B cell (primary cell): ENCODE results near the gene CFAP61. TPM values are rescaled to one million over a fixed set of nuclear protein-coding genes. Genes with fewer than 3 reads are reported as not detected.

Source experiments
- ATAC-seq: fragments of 200-7000 bp; cut with Tn5 transposase; one replicate; pipeline ENCODE4 v1.10.0; 2021; ENCODE audit warnings: low read depth, mild to moderate bottlenecking, moderate number of reproducible peaks, moderate library complexity
- CTCF ChIA-PET: fragments of 350-600 bp; sonication (Branson Sonifier 250); formaldehyde crosslinking; loops from one replicate; lab custom pipeline; 2021; ENCODE audit warnings: antibody characterized with exemption, inconsistent platforms; lab: Charles Lee
- POLR2A ChIA-PET: fragments of 350-600 bp; sonication (Branson Sonifier 250); formaldehyde crosslinking; loops from one replicate; lab custom pipeline; 2021; ENCODE audit warnings: antibody characterized with exemption; lab: Charles Lee
- DNase-seq: peaks from one replicate; pipeline ENCODE4 v3.0.0; 2013
- H2AFZ ChIP-seq: 2 replicates; pipeline ENCODE4 v1.6.1; 2012; ENCODE audit warnings: mild to moderate bottlenecking, low read depth, low read length; ENCODE audit not compliant: insufficient read depth, poor library complexity, severe bottlenecking
- H3K27ac ChIP-seq, 2 donors: 1 replicate in 1 of 2; 2 replicates in 1 of 2; pipeline ENCODE4 v1.5.1; 2012 to 2013; ENCODE audit warnings: low read length in 2 of 2, mild to moderate bottlenecking in 2 of 2, moderate library complexity in 1 of 2
- H3K27me3 ChIP-seq, 4 experiments: fragments of 200-600 bp in 1 of 4; sonication (generic) in 1 of 4; replicated peaks in 1 of 4; 1 replicate in 2 of 4; 2 replicates in 2 of 4; pipeline versions ENCODE4 v1.6.1 to v1.7.0; 2013 to 2016; ENCODE audit warnings: low read length in 3 of 4, mild to moderate bottlenecking in 2 of 4, mixed read lengths in 1 of 4, moderate library complexity in 1 of 4; ENCODE audit not compliant: insufficient read depth in 4 of 4, control insufficient read depth in 3 of 4; ENCODE audit errors: control extremely low read depth in 1 of 4
- H3K36me3 ChIP-seq, 2 experiments: replicated peaks in 1 of 2; 1 replicate in 1 of 2; 2 replicates in 1 of 2; pipeline versions ENCODE4 v1.6.1 to v1.7.1; 2013; ENCODE audit warnings: low read length in 1 of 2; ENCODE audit not compliant: insufficient read depth in 2 of 2, control insufficient read depth in 1 of 2; ENCODE audit errors: control extremely low read depth in 1 of 2, extremely low read depth in 1 of 2
- H3K4me1 ChIP-seq, 2 donors: fragments of 200-600 bp in 1 of 2; sonication (generic) in 1 of 2; 1 replicate in 1 of 2; 2 replicates in 1 of 2; pipeline versions ENCODE4 v1.5.1 to v1.6.1; 2013 to 2017; ENCODE audit warnings: low read length in 2 of 2; ENCODE audit not compliant: control insufficient read depth in 2 of 2, insufficient read depth in 2 of 2
- H3K4me2 ChIP-seq: replicated peaks from 2 replicates; pipeline ENCODE3; 2012; ENCODE audit warnings: mild to moderate bottlenecking, low read depth, low read length; ENCODE audit not compliant: poor library complexity, severe bottlenecking
- H3K4me3 ChIP-seq, 5 experiments: fragments of 200-600 bp in 1 of 5; sonication (generic) in 1 of 5; 1 replicate in 3 of 5; 2 replicates in 2 of 5; pipeline versions ENCODE4 v1.5.1 to v1.7.0; 2011 to 2016; ENCODE audit warnings: low read length in 4 of 5, mild to moderate bottlenecking in 4 of 5, low read depth in 2 of 5, control low read depth in 1 of 5, moderate library complexity in 1 of 5; ENCODE audit not compliant: insufficient read depth in 1 of 5; ENCODE audit errors: control extremely low read depth in 1 of 5, extremely low read depth in 1 of 5
- H3K79me2 ChIP-seq: fragments of 200-600 bp; sonication (generic); one replicate; pipeline ENCODE4 v1.6.0; 2016; ENCODE audit warnings: low read length; ENCODE audit not compliant: control insufficient read depth, insufficient read depth
- H3K9ac ChIP-seq: fragments of 200-600 bp; sonication (generic); 2 replicates; pipeline ENCODE4 v1.6.1; 2017; ENCODE audit warnings: mild to moderate bottlenecking, low read length, moderate library complexity
- H3K9me3 ChIP-seq, 3 donors: one replicate each; pipeline versions ENCODE4 v1.6.1 to v1.7.1; 2013; ENCODE audit warnings: low read length in 2 of 3; ENCODE audit not compliant: control insufficient read depth in 2 of 3, insufficient read depth in 1 of 3; ENCODE audit errors: control extremely low read depth in 1 of 3
- H4K20me1 ChIP-seq: 2 replicates; pipeline ENCODE4 v1.6.0; 2012; ENCODE audit warnings: mild to moderate bottlenecking, low read length; ENCODE audit not compliant: insufficient read depth, control insufficient read depth, poor library complexity, severe bottlenecking
- H3K27ac Mint-ChIP-seq: one replicate; pipeline ENCODE4 v1.8.0; 2021; ENCODE audit warnings: mixed read lengths
- H3K27me3 Mint-ChIP-seq: one replicate; pipeline ENCODE4 v1.8.0; 2021; ENCODE audit warnings: mixed read lengths
- H3K4me1 Mint-ChIP-seq: one replicate; pipeline ENCODE4 v1.8.0; 2021; ENCODE audit warnings: mixed read lengths
- H3K4me3 Mint-ChIP-seq: one replicate; pipeline ENCODE4 v1.8.0; 2021; ENCODE audit warnings: mixed read lengths
- H3K9me3 Mint-ChIP-seq: one replicate; pipeline ENCODE4 v1.8.0; 2022; ENCODE audit warnings: mixed read lengths; ENCODE audit not compliant: insufficient read depth
- CTCF ChIP-seq: fragments of 200-600 bp; IDR thresholded peaks from one replicate; pipeline ENCODE4 v1.8.0; 2022; ENCODE audit warnings: antibody characterized with exemption, mild to moderate bottlenecking
- EZH2 ChIP-seq: IDR thresholded peaks from 2 replicates; pipeline ENCODE4 v1.6.1; 2012; ENCODE audit warnings: borderline replicate concordance, low read depth, mild to moderate bottlenecking, moderate library complexity, low read length; ENCODE audit not compliant: insufficient read depth, poor library complexity, severe bottlenecking
- WGBS: methylation state at CpG from one replicate; pipeline ENCODE4 v1.1.5; 2013; ENCODE audit warnings: missing lambda C conversion rate; ENCODE audit not compliant: insufficient coverage; 5-methylcytosine and 5-hydroxymethylcytosine counted together
- intact Hi-C: fragments of 100-400 bp; cut with micrococcal nuclease; formaldehyde crosslinking; loops from one replicate; pipeline ENCODE4 v1.10.0; 2022
- polyA plus RNA-seq: library from polyadenylated mRNA; depleted of rRNA; stranded (reverse); fragments of >200 nt; gene quantifications from 2 replicates; pipeline ENCODE4 v1.2.3, GENCODE V29; 2012
- total RNA-seq, 2 donors: library from RNA; stranded (reverse); fragments of 120-200 nt in 1 of 2; gene quantifications; 1 replicate in 1 of 2; 2 replicates in 1 of 2; pipeline versions ENCODE4 v1.2.3 to v1.2.4, GENCODE V29; 2013 to 2022

The CFAP61 gene
- total and polyA plus RNA-seq, 2 donors (not counting 1 experiment from before 2014, with no cell fraction given), result not detected

GRCh38 chr20:20331156-20331555 lies 278.8 kb downstream of the CFAP61 start:
- no peaks in the 10 kb centered on the region for H3K27me3 ChIP-seq
- H3K27ac ChIP-seq, result no peak overlapping the region
- peaks cover 0 to 11% (median 4%) of the 10 kb centered on the region in 3 donors for H3K9me3 ChIP-seq
- H3K4me2 ChIP-seq, result no peak overlapping the region
- intact Hi-C loops, result no loop called here
- no CpG with 5 or more reads among the region's 1 CpG for WGBS
- peaks cover 12 to 20% of the 10 kb centered on the region in 2 donors for H3K4me1 ChIP-seq
- Mint-ChIP-seq H3K4me3 (no peak overlapping the region), H3K27me3 (peaks cover 3% of the 10 kb centered on the region), H3K4me1 (peaks cover 23% of the 10 kb centered on the region), H3K27ac (no peak overlapping the region), H3K9me3 (no peaks in the 10 kb centered on the region)
- ATAC-seq (no peak), DNase-seq (no peak)
- TF ChIP-seq EZH2 (no peak), CTCF (no peak)
- no peaks in the 10 kb centered on the region for H4K20me1 ChIP-seq
- H2AFZ ChIP-seq, result no peak overlapping the region
- ChIA-PET CTCF (no interaction called here), POLR2A (no interaction called here)
- no peaks in the 10 kb centered on the region for H3K79me2 ChIP-seq
- H3K4me3 ChIP-seq, result no peak overlapping the region
- H3K36me3 ChIP-seq, result no peaks in the 10 kb centered on the region
- H3K9ac ChIP-seq, result no peak overlapping the region

GRCh38 chr20:20331817-20332216 lies 279.5 kb downstream of the CFAP61 start:
- no peak for ATAC-seq
- Histone ChIP-seq H3K4me3 (no peak overlapping the region), H4K20me1 (no peaks in the 10 kb centered on the region), H3K9me3 (peaks cover 0 to 11% (median 4%) of the 10 kb centered on the region in 3 donors), H3K79me2 (no peaks in the 10 kb centered on the region), H3K9ac (no peak overlapping the region), H3K4me2 (no peak overlapping the region), H3K27ac (no peak overlapping the region), H3K4me1 (peaks cover 12 to 20% of the 10 kb centered on the region in 2 donors), H3K36me3 (no peaks in the 10 kb centered on the region), H3K27me3 (no peaks in the 10 kb centered on the region), H2AFZ (no peak overlapping the region)
- TF ChIP-seq EZH2 (no peak), CTCF (no peak)
- intact Hi-C loops, result no loop called here
- Mint-ChIP-seq H3K27ac (no peak overlapping the region), H3K4me3 (no peak overlapping the region), H3K4me1 (peaks cover 23% of the 10 kb centered on the region), H3K27me3 (peaks cover 3% of the 10 kb centered on the region), H3K9me3 (no peaks in the 10 kb centered on the region)
- no peak for DNase-seq
- WGBS, result 100% methylated on average over 2 of the region's 2 CpGs
- CTCF ChIA-PET, result no interaction called here
- POLR2A ChIA-PET, result no interaction called here
